Bone marrow (tissue), 2 donors: ENCODE data around the gene NCKAP5.

Source experiments
- DNase-seq, 2 donors: peaks; one replicate each; lab custom pipeline; 2025; lab: John Stamatoyannopoulos, UW

The NCKAP5 gene

GRCh38 chr2:132984731-132985130 lies 583.5 kb downstream of the NCKAP5 start:
- DNase-seq, result no peak

- DNase-seq, result no peak
Observed at GRCh38 chr2:132980304-132980703, 588.0 kb downstream of the NCKAP5 start.

- DNase-seq, result no peak
Observed at GRCh38 chr2:132979339-132980093, 588.7 kb downstream of the NCKAP5 start.

- no peak for DNase-seq
Observed at GRCh38 chr2:132978840-132979239, 589.4 kb downstream of the NCKAP5 start.

- DNase-seq, result no peak
Observed at GRCh38 chr2:132977812-132978529, 590.3 kb downstream of the NCKAP5 start.

GRCh38 chr2:132975193-132976105 lies 592.8 kb downstream of the NCKAP5 start:
- no peak for DNase-seq

- DNase-seq, result no peak
Observed at GRCh38 chr2:132974467-132975095, 593.7 kb downstream of the NCKAP5 start.

- no peak for DNase-seq
Observed at GRCh38 chr2:132971310-132972061, 596.8 kb downstream of the NCKAP5 start.

- DNase-seq, result no peak
Observed at GRCh38 chr2:132969371-132969985, 598.8 kb downstream of the NCKAP5 start.

- no peak for DNase-seq
Observed at GRCh38 chr2:132965460-132965859, 602.8 kb downstream of the NCKAP5 start.

- no peak for DNase-seq
Observed at GRCh38 chr2:132963161-132963560, 605.1 kb downstream of the NCKAP5 start.

- DNase-seq, result no peak
Observed at GRCh38 chr2:132958887-132959286, 609.4 kb downstream of the NCKAP5 start.

- no peak for DNase-seq
Observed at GRCh38 chr2:132955871-132956615, 612.2 kb downstream of the NCKAP5 start.

- DNase-seq, result no peak
Observed at GRCh38 chr2:132953771-132954170, 614.5 kb downstream of the NCKAP5 start.

GRCh38 chr2:132951008-132951714 lies 617.1 kb downstream of the NCKAP5 start:
- DNase-seq, result no peak

- no peak for DNase-seq
Observed at GRCh38 chr2:132949108-132949507, 619.2 kb downstream of the NCKAP5 start.

GRCh38 chr2:132948211-132948610 lies 620.1 kb downstream of the NCKAP5 start:
- no peak for DNase-seq

- no peak for DNase-seq
Observed at GRCh38 chr2:132943829-132944228, 624.4 kb downstream of the NCKAP5 start.

GRCh38 chr2:132941296-132942020 lies 626.8 kb downstream of the NCKAP5 start:
- DNase-seq, result no peak
